Lung (tissue), 12 donors: Measurements from ENCODE around the gene RRM1. TPM values are rescaled to one million over a fixed set of nuclear protein-coding genes. Genes with fewer than 3 reads are reported as not detected.

ENCODE experiments used
- ATAC-seq: fragments of 200-7000 bp; cut with Tn5 transposase; one replicate; pipeline ENCODE4 v1.9.1; 2020; ENCODE audit warnings: moderate number of reproducible peaks; ENCODE audit not compliant: insufficient read depth, low FRiP score
- DNase-seq, 3 donors: peaks; one replicate each; pipeline ENCODE4 v3.0.0-alpha.2; 2013 to 2017
- H3K27ac ChIP-seq, 2 donors: one replicate each; pipeline ENCODE4 v1.5.1; 2013; ENCODE audit warnings: mild to moderate bottlenecking in 2 of 2, moderate library complexity in 2 of 2, control low read depth in 1 of 2, inconsistent platforms in 1 of 2, low read depth in 1 of 2, low read length in 1 of 2
- H3K27me3 ChIP-seq, 3 donors: one replicate each; pipeline ENCODE4 v1.5.1; 2013; ENCODE audit warnings: low read length in 2 of 3; ENCODE audit not compliant: control insufficient read depth in 3 of 3, insufficient read depth in 3 of 3
- H3K36me3 ChIP-seq, 4 donors: one replicate each; pipeline ENCODE4 v1.5.1; 2013; ENCODE audit warnings: low read length in 4 of 4, mild to moderate bottlenecking in 1 of 4, moderate library complexity in 1 of 4; ENCODE audit not compliant: control insufficient read depth in 4 of 4, insufficient read depth in 4 of 4
- H3K4me1 ChIP-seq, 5 donors: one replicate each; pipeline ENCODE4 v1.5.1; 2013; ENCODE audit warnings: low read length in 5 of 5, mild to moderate bottlenecking in 2 of 5, moderate library complexity in 1 of 5; ENCODE audit not compliant: control insufficient read depth in 5 of 5, insufficient read depth in 5 of 5
- H3K4me3 ChIP-seq: one replicate; pipeline ENCODE4 v1.5.1; 2013; ENCODE audit warnings: mild to moderate bottlenecking, control low read depth, moderate library complexity
- H3K9ac ChIP-seq, 2 donors: one replicate each; pipeline ENCODE4 v1.5.1; 2013; ENCODE audit warnings: low read length in 2 of 2, control low read depth in 1 of 2; ENCODE audit not compliant: insufficient read depth in 1 of 2
- H3K9me3 ChIP-seq, 4 donors: one replicate each; pipeline ENCODE4 v1.5.1; 2013; ENCODE audit warnings: low read length in 3 of 4, mild to moderate bottlenecking in 1 of 4, moderate library complexity in 1 of 4; ENCODE audit not compliant: control insufficient read depth in 4 of 4, insufficient read depth in 3 of 4
- CTCF ChIP-seq: IDR thresholded peaks from 2 replicates; pipeline ENCODE4 v1.5.1; 2012; ENCODE audit warnings: mild to moderate bottlenecking; ENCODE audit errors: control extremely low read depth, extremely low read depth
- WGBS, 2 donors: extraction: QIAGEN DNeasy Blood & Tissue Kit; methylation state at CpG; one replicate each; pipeline ENCODE4 v1.1.7; 2013; 5-methylcytosine and 5-hydroxymethylcytosine counted together
- polyA plus RNA-seq, 2 donors: library from polyadenylated mRNA; stranded (reverse); fragments of 200-250 nt; gene quantifications; one replicate each; pipeline ENCODE4 v1.2.1, GENCODE V29; 2013
- total RNA-seq, 2 donors: library from RNA; depleted of rRNA in 1 of 2; stranded (reverse); fragments of >200 nt in 1 of 2; gene quantifications; one replicate each; pipeline ENCODE4 v1.2.1, GENCODE V29; 2014 to 2021
- donor health status: control.
- donor health status: control.
- donor health status: Bipolar disorder and iron deficiency.
- donor health status: healthy.
- donor health status: DM: yes; HTN: yes; CAD: no.

RRM1 gene
- total and polyA plus RNA-seq, 4 donors: 9.4 to 46.5 (median 25.8) TPM

- ATAC-seq: no peak
- Histone ChIP-seq H3K27ac (no peak overlapping the region), H3K4me1 (peaks cover 0 to 21% (median 8%) of the 10 kb centered on the region in 5 donors), H3K36me3 (peaks cover 0 to 22% (median 6%) of the 10 kb centered on the region in 4 donors), H3K9me3 (no peaks in the 10 kb centered on the region), H3K4me3 (no peak overlapping the region), H3K9ac (no peak overlapping the region), H3K27me3 (no peaks in the 10 kb centered on the region)
- TF ChIP-seq CTCF: no peak
- 3 to 24% methylated on average over 2 of the region's 2 CpGs for WGBS, 2 donors
- DNase-seq: no peak
Measured at GRCh38 chr11:4092026-4092425, 2.6 kb upstream of the RRM1 start.

DNA sequence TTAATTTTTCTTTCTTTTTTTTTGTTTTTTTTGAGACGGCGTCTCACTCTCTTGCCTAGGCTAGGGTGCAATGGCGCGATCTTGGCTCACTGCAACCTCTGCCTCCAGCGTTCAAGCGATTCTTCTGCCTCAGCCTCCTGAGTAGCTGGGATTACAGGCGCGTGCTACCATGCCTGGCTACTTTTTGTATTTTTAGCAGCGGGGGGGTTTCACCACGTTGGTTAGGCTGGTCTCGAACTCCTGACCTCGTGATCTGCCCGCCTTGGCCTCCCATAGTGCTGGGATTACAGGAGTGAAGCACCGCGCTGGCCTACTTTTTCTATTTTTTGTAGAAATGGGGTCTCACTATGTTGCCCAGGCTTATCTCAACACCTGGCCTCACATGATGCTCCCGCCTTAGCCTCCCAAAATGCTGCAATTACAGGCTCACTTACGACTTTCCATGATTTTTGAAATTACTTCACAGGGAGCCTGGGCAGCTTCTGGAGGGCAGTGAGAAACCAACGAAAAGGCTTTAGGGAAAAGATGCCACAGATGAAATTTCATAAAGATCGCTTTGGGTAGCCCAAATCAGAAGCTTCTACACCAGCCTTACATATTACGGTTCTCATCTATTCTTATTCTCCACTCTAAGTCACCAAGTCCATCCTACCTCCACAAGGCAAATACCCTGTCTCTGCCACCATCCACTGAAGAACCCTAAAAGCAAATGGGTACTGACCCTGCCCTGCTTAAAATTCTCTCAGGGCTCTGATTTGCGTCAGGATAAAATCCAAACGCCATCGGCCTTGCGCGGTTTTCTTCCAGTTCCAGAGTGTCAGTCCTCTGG is 866 bp upstream of the RRM1 start:
- no peaks in the 10 kb centered on the region for H3K9me3 ChIP-seq
- TF ChIP-seq CTCF: no peak
- H3K36me3 ChIP-seq: peaks cover 0 to 7% (median 5%) of the 10 kb centered on the region in 4 donors
- peak overlapping the region; percentile 75 for H3K4me3 ChIP-seq
- peak overlapping the region; percentile 51 to 87 for H3K9ac ChIP-seq
- DNase-seq (no peak), ATAC-seq (no peak)
- H3K27ac ChIP-seq: peak overlapping the region; percentile 87 to 96
- 73 to 74% methylated on average over 25 of the region's 25 CpGs for WGBS, 2 donors
- peaks cover 0 to 21% (median 8%) of the 10 kb centered on the region in 5 donors for H3K4me1 ChIP-seq
- H3K27me3 ChIP-seq: no peaks in the 10 kb centered on the region

DNA sequence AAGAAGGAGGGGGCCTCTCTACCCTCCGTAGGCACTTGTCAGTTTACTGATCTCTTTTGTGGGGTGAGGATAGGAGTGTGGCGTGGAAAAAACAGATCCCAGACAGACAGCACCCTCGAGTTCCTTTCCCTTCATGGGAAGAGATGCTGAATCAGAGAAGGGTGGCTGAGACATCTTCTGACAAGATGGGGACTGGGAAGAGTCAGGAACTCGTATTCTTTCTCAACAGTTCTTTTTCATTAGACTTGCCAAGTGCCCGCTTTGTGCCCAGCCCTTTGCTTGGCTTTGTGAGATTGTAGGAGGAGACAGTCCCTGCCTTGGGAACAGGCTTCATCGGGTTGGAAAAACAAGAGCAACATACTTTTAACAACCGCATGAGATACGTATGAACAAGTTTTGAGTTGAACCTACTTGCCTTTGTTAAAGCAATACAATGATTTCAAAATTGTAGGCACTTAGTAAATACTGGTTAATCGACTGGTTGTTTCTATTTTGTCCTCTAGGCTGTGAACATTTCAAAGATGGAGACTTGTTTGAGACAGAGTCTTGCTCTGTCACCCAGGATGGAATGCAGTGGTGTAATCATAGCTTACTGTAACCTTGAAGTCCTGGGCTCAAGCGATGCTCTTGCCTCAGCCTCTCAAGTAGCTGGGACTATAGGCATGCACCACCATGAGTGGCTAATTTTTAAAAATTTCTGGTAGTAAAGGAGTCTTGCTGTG is 1.1 kb downstream of the RRM1 start:
- H3K27me3 ChIP-seq: no peaks in the 10 kb centered on the region
- H3K4me3 ChIP-seq: peak overlapping the region; percentile 30
- peak overlapping the region; percentile 87 to 96 for H3K27ac ChIP-seq
- peak in 2 of 3 donors; percentile 31 to 38 for DNase-seq
- no peak for TF ChIP-seq CTCF
- H3K9ac ChIP-seq: peak overlapping the region; percentile 87
- H3K9me3 ChIP-seq: no peaks in the 10 kb centered on the region
- peaks cover 0 to 7% (median 3%) of the 10 kb centered on the region in 4 donors for H3K36me3 ChIP-seq
- peaks cover 0 to 21% (median 8%) of the 10 kb centered on the region in 5 donors for H3K4me1 ChIP-seq
- ATAC-seq: no peak
- 21 to 27% methylated on average over 10 of the region's 10 CpGs for WGBS, 2 donors
